OCI-LY7 (cell line): ENCODE results near the gene GNG3. TPM values are rescaled to one million over a fixed set of nuclear protein-coding genes. Genes with fewer than 3 reads are reported as not detected.

Source experiments
- BruUV-seq: library from RNA; stranded (reverse); fragments of 400-500 nt; replicated peaks from 2 replicates; lab custom pipeline; 2021; lab: Mats Ljungman, UMichigan
- CTCF ChIA-PET: fragments of 300-600 bp; sonication (Branson Sonifier 250); formaldehyde crosslinking; loops from one replicate; lab custom pipeline; 2022; ENCODE audit warnings: antibody characterized with exemption; ENCODE audit not compliant: unreplicated experiment; lab: Charles Lee
- POLR2A ChIA-PET: fragments of 300-600 bp; sonication (Branson Sonifier 250); formaldehyde crosslinking; loops from one replicate; lab custom pipeline; 2022; ENCODE audit warnings: antibody characterized with exemption; lab: Charles Lee
- DNase-seq: peaks from one replicate; pipeline ENCODE4 v3.0.0-alpha.2; 2015; ENCODE audit warnings: low spot score
- H2AFZ ChIP-seq: fragments of 200-600 bp; sonication (generic), shearing (Covaris generic); 2 replicates; pipeline ENCODE4 v1.6.1; 2014; ENCODE audit warnings: mild to moderate bottlenecking, antibody characterized with exemption, low read length, moderate library complexity
- H3K27ac ChIP-seq: fragments of 200-600 bp; sonication (generic); 2 replicates; pipeline ENCODE4 v1.5.1; 2014; ENCODE audit warnings: mixed run types, low read depth, mild to moderate bottlenecking, moderate library complexity, low read length, inconsistent platforms; ENCODE audit not compliant: poor library complexity, severe bottlenecking
- H3K36me3 ChIP-seq: fragments of 200-600 bp; sonication (generic); 2 replicates; pipeline ENCODE4 v1.6.1; 2014; ENCODE audit warnings: mild to moderate bottlenecking, antibody characterized with exemption, low read length, moderate library complexity, mixed read lengths; ENCODE audit not compliant: insufficient read depth
- H3K4me1 ChIP-seq: fragments of 200-600 bp; sonication (generic); 2 replicates; pipeline ENCODE4 v1.5.1; 2014; ENCODE audit warnings: mild to moderate bottlenecking, low read length; ENCODE audit not compliant: insufficient read depth, poor library complexity, severe bottlenecking
- H3K4me2 ChIP-seq: fragments of 200-600 bp; sonication (generic); 2 replicates; pipeline ENCODE4 v1.6.1; 2014; ENCODE audit warnings: mild to moderate bottlenecking, low read length
- H3K4me3 ChIP-seq: fragments of 200-600 bp; sonication (generic); 2 replicates; pipeline ENCODE4 v1.5.1; 2014; ENCODE audit warnings: mild to moderate bottlenecking, low read depth, low read length; ENCODE audit not compliant: poor library complexity, severe bottlenecking
- H3K79me2 ChIP-seq: fragments of 200-600 bp; sonication (generic); 2 replicates; pipeline ENCODE4 v1.6.1; 2016; ENCODE audit warnings: low read depth, mild to moderate bottlenecking, low read length, moderate library complexity, mixed read lengths; ENCODE audit not compliant: insufficient read depth
- H3K9me2 ChIP-seq: fragments of 200-600 bp; sonication (generic); 2 replicates; pipeline ENCODE4 v1.6.1; 2016; ENCODE audit warnings: mild to moderate bottlenecking, low read length, mixed read lengths; ENCODE audit not compliant: insufficient read depth
- H3K9me3 ChIP-seq: fragments of 200-600 bp; sonication (generic); 2 replicates; pipeline ENCODE4 v1.6.1; 2014; ENCODE audit warnings: mild to moderate bottlenecking, mixed run types, low read length, mixed read lengths
- H4K20me1 ChIP-seq: fragments of 200-600 bp; sonication (generic); 2 replicates; pipeline ENCODE4 v1.6.1; 2014; ENCODE audit warnings: mild to moderate bottlenecking, antibody characterized with exemption, low read length, moderate library complexity, mixed read lengths; ENCODE audit not compliant: insufficient read depth
- CTCF ChIP-seq: fragments of 200-600 bp; sonication (generic); conservative IDR thresholded peaks from 2 replicates; pipeline ENCODE4 v1.5.1; 2014; ENCODE audit warnings: mild to moderate bottlenecking, antibody characterized with exemption, low read length, moderate library complexity, mixed read lengths
- EZH2phosphoT487 ChIP-seq: fragments of 200-600 bp; sonication (generic); IDR thresholded peaks from 2 replicates; pipeline ENCODE4 v1.6.1; 2018; ENCODE audit warnings: low read depth, borderline replicate concordance, mild to moderate bottlenecking, mixed run types, antibody characterized with exemption, low read length, moderate library complexity, mixed read lengths
- intact Hi-C: fragments of 100-400 bp; cut with micrococcal nuclease; formaldehyde crosslinking; loops from one replicate; pipeline ENCODE4 v1.10.0; 2022; ENCODE audit not compliant: unreplicated experiment
- total RNA-seq, 2 experiments: library from RNA; depleted of rRNA in 1 of 2; stranded (reverse); fragments of >200 nt in 1 of 2; shearing (Covaris generic) in 1 of 2; gene quantifications; 2 replicates each; pipeline ENCODE4 v1.2.3, GENCODE V29; 2014 to 2022

The GNG3 gene
- total RNA-seq, 2 experiments from 2014 or later = not detected

GRCh38 chr11:62705880-62706849, 1.3 kb upstream of the GNG3 start:
- Histone ChIP-seq H3K27ac (peak overlapping the region; percentile 19), H3K4me2 (peak overlapping the region; percentile 94), H3K36me3 (peaks cover 93% of the 10 kb centered on the region), H2AFZ (peak overlapping the region; percentile 30; the same call in 1 of the 2 replicates), H3K9me2 (no peaks in the 10 kb centered on the region), H4K20me1 (no peaks in the 10 kb centered on the region), H3K4me1 (peaks cover 44% of the 10 kb centered on the region), H3K4me3 (peak overlapping the region; percentile 73), H3K79me2 (no peaks in the 10 kb centered on the region), H3K9me3 (no peaks in the 10 kb centered on the region)
- POLR2A ChIA-PET = interaction anchor here (0.7 to 1.6 kb wide), 5 partner anchors 10 to 136 kb away, joined by 3 to 5 read pairs (median 4); no protein-coding TSS in a partner anchor
- intact Hi-C loops = loop anchor here (2.0 kb wide), 1 partner anchor 21 kb away; the partner anchor contains the start of gene HNRNPUL2
- no TSS peak for BruUV-seq
- DNase-seq = peak; percentile 94
- CTCF ChIA-PET = no interaction called here
- TF ChIP-seq EZH2phosphoT487 = no peak

- no TSS peak for BruUV-seq
- no peak overlapping the region for H3K27ac ChIP-seq
- CTCF ChIA-PET = no interaction called here
- H3K4me1 ChIP-seq = peaks cover 44% of the 10 kb centered on the region
- H3K79me2 ChIP-seq = no peaks in the 10 kb centered on the region
- H3K4me3 ChIP-seq = no peak overlapping the region
- no peaks in the 10 kb centered on the region for H3K9me2 ChIP-seq
- POLR2A ChIA-PET = interaction anchor here (0.7 to 1.4 kb wide), 2 partner anchors 122 to 137 kb away, joined by 5 read pairs; no protein-coding TSS in a partner anchor
- no peak overlapping the region for H2AFZ ChIP-seq
- intact Hi-C loops = loop anchor here (2.0 kb wide), 1 partner anchor 20 kb away; the partner anchor contains the start of gene HNRNPUL2
- H3K9me3 ChIP-seq = no peaks in the 10 kb centered on the region
- TF ChIP-seq CTCF (no peak), EZH2phosphoT487 (no peak)
- peaks cover 93% of the 10 kb centered on the region for H3K36me3 ChIP-seq
- H3K4me2 ChIP-seq = peak overlapping the region; percentile 94; the same call in 1 of the 2 replicates
- no peaks in the 10 kb centered on the region for H4K20me1 ChIP-seq
- DNase-seq = no peak
These were observed 627 bp upstream of the GNG3 start for GRCh38 chr11:62706850-62707247.

GRCh38 chr11:62708392-62708791, 916 bp downstream of the GNG3 start:
- ChIA-PET POLR2A (interaction anchor here (0.5 to 1.6 kb wide), 5 partner anchors 11 to 65 kb away, joined by 3 to 6 read pairs (median 4); partner anchors contain the start of genes C11orf98, CSKMT, HNRNPUL2 and TTC9C), CTCF (no interaction called here)
- no peaks in the 10 kb centered on the region for H3K79me2 ChIP-seq
- DNase-seq = no peak
- no peaks in the 10 kb centered on the region for H3K9me3 ChIP-seq
- TF ChIP-seq EZH2phosphoT487 (no peak), CTCF (no peak)
- H3K4me2 ChIP-seq = peak overlapping the region; percentile 83
- no TSS peak for BruUV-seq
- H3K36me3 ChIP-seq = peaks cover 93% of the 10 kb centered on the region
- H3K27ac ChIP-seq = peak overlapping the region; percentile 73
- H3K4me3 ChIP-seq = peak overlapping the region; percentile 65
- H2AFZ ChIP-seq = no peak overlapping the region
- H4K20me1 ChIP-seq = no peaks in the 10 kb centered on the region
- H3K9me2 ChIP-seq = no peaks in the 10 kb centered on the region
- peaks cover 52% of the 10 kb centered on the region for H3K4me1 ChIP-seq
- intact Hi-C loops = no loop called here
